ENCODE data around the gene TFAP2A.

TFAP2A gene

GRCh38 chr6:10425176-10425974 is 10.5 kb upstream of the TFAP2A start:
- TF ChIP-seq, protein P1, sequence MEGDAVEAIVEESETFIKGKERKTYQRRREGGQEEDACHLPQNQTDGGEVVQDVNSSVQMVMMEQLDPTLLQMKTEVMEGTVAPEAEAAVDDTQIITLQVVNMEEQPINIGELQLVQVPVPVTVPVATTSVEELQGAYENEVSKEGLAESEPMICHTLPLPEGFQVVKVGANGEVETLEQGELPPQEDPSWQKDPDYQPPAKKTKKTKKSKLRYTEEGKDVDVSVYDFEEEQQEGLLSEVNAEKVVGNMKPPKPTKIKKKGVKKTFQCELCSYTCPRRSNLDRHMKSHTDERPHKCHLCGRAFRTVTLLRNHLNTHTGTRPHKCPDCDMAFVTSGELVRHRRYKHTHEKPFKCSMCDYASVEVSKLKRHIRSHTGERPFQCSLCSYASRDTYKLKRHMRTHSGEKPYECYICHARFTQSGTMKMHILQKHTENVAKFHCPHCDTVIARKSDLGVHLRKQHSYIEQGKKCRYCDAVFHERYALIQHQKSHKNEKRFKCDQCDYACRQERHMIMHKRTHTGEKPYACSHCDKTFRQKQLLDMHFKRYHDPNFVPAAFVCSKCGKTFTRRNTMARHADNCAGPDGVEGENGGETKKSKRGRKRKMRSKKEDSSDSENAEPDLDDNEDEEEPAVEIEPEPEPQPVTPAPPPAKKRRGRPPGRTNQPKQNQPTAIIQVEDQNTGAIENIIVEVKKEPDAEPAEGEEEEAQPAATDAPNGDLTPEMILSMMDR (IDR thresholded peaks at IDR 0.05) = no peak

DNA sequence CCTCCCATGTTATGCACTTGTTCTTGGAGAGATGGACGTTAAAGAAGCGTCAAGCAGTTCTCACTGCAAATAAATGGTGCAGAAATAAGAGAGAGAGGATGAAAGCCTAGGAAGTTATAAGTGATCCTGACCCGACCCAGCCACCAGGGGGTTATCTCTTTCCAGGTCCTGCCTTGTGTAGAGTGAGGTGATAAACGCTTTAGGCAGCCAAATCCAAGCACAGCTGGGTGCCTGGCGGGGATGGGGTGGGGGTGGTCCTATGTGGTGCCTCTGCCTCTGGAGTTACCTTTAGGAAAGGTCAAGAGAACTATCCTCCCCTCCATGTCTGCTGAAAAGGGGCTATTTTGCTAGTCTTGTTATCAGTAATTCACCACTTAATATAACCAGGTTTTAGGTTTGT is 9.2 kb upstream of the TFAP2A start:
- TF ChIP-seq, protein P1 (IDR thresholded peaks at IDR 0.05) = no peak

GRCh38 chr6:10422737-10423034 is 7.8 kb upstream of the TFAP2A start:
- TF ChIP-seq, protein P1 (IDR thresholded peaks at IDR 0.05) = no peak

- TF ChIP-seq, protein P1 (IDR thresholded peaks at IDR 0.05) = no peak
Observed at GRCh38 chr6:10421921-10422736, 7.3 kb upstream of the TFAP2A start.

DNA sequence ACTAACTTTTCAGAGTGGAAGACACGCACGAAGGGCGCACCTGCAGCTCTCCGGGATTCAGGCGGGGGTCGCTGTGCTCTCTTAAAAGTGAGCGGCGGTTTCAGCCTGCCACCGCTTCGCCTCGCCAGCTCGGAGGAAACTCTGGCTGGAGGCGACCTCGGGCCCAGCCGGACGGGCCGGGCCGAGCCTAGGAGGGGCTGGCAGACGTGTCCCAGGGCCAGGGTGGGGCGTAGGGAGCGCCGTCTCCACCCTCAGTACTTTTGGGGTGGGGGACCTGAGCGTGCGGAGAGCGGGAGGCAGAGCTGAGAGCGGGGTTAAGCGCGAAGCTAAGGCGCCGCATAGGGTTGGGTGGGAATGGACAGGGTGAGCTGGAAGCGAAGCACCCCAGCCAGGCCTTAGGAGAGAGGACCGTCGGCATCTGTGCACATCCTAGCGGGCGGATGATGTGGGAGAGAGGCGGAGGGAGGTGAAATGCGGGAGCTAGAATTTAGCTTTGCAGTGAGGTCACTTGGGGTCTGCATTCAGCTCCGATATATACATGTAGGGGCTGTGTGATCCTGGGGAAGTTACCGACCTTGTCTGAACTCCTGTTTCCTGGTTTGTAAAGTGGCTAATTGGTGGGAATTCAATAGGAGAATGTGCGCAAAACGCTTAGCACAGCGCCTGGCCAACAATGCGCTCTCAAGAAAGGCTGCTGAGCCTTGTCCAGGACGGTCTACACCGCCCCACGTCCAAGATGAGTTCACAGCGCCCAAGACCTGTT is 6.5 kb upstream of the TFAP2A start:
- TF ChIP-seq, protein P1 (IDR thresholded peaks at IDR 0.05) = no peak

DNA sequence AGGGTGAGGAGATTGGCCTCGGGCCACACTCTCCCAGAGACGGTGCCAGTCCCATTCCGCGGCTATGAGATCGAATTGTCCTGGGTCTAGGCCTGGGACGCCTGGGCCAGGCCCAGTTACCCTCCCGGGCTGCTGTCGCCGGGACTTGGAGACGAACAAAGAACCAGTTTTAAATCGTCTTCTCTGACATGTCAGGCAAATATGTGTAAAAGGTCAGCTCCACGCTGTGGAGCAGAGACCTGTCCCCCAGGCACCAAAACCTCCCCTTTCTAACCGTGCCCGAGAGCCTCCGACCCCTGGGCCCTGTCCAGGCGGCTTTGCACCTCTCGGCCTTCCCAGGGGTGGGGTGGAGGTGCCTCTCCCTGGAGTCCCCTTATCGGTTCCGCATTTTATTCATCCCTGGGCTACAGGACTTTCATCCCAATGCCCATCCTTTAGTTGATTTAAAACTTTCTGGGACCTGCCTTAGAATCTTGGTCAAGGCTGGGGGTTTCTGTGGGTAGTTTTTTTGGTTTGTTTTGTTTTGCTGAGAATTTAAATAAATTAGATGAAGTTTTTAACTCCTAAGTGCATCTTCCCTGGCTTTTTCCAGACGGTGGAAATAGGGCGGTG is 5.8 kb upstream of the TFAP2A start:
- TF ChIP-seq, protein P1 (IDR thresholded peaks at IDR 0.05) = no peak
